Fibroblast of the aortic adventitia (primary cell): ENCODE results near the gene FOXC2. TPM values are rescaled to one million over a fixed set of nuclear protein-coding genes. Genes with fewer than 3 reads are reported as not detected.

ENCODE experiments used
- DNase-seq: peaks from one replicate; pipeline ENCODE4 v3.0.0-alpha.2; 2010; ENCODE audit warnings: low read depth
- H3K4me3 ChIP-seq: 2 replicates; pipeline ENCODE4 v1.5.1; 2011; ENCODE audit warnings: low read depth, mild to moderate bottlenecking, control low read depth, low read length, moderate library complexity
- total RNA-seq: library from RNA; depleted of rRNA; stranded (reverse); fragments of >200 nt; gene quantifications from 2 replicates; pipeline ENCODE4 v1.2.3, GENCODE V29; 2012; ENCODE audit warnings: low replicate concordance
- TF ChIP-seq, protein P1 (sequence below): IDR thresholded peaks from 2 replicates; pipeline ENCODE4 v1.5.1; 2011; ENCODE audit warnings: mild to moderate bottlenecking, low read length, control low read depth, inconsistent platforms; ENCODE audit not compliant: insufficient read depth

FOXC2 gene
- total RNA-seq, 1 donor = 5.2 TPM

DNA sequence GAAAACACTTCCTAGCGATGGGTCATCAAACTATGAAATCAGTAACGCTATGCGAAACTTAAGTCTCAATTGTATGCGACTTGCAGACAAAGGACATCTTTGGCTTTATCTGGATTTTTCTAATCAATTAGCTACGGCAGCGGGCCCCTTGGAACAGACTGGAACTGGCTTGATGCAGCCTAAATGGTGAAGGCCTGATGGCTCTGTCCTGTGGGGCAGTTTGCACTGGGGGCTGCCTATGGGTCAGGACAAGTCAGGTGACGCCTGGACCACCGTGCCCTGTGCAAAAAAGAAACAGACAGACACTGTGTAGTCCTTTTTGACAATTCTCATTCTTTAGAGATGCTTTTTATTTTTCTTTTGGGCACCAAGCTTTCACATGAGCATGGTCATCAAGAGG lies 33.6 kb upstream of the FOXC2 start:
- DNase-seq = no peak
- TF ChIP-seq, protein P1, sequence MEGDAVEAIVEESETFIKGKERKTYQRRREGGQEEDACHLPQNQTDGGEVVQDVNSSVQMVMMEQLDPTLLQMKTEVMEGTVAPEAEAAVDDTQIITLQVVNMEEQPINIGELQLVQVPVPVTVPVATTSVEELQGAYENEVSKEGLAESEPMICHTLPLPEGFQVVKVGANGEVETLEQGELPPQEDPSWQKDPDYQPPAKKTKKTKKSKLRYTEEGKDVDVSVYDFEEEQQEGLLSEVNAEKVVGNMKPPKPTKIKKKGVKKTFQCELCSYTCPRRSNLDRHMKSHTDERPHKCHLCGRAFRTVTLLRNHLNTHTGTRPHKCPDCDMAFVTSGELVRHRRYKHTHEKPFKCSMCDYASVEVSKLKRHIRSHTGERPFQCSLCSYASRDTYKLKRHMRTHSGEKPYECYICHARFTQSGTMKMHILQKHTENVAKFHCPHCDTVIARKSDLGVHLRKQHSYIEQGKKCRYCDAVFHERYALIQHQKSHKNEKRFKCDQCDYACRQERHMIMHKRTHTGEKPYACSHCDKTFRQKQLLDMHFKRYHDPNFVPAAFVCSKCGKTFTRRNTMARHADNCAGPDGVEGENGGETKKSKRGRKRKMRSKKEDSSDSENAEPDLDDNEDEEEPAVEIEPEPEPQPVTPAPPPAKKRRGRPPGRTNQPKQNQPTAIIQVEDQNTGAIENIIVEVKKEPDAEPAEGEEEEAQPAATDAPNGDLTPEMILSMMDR = no peak
- no peak overlapping the region for H3K4me3 ChIP-seq

DNA sequence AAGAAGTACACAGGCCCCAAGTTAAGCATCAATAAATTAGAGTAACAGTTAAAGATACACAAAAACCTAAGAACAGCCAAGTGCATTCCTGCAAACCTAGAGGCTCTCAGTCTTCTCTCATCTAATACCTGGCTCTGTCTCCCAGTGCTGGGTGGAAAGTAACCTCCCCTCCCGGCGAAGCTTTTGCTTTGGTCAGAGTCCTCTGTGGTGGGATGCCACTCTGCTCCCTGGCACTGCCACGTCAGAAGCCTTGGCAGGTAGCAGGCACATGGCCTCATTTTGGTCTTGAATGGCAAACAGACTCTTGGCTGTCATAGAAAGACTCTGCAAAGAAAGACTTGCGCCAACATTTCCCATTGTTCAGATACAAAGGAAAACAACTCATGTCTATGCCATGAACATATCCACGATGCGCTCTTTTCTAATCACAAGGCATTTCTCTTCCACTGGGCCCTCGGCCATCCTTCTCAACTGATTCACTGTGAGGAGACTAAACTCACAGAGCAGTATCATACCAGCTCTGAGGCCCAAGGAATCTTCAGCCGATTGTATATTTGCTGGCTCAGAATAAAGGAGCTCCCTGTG lies 32.8 kb upstream of the FOXC2 start:
- H3K4me3 ChIP-seq = no peak overlapping the region
- TF ChIP-seq, protein P1 = no peak
- DNase-seq = no peak

DNA sequence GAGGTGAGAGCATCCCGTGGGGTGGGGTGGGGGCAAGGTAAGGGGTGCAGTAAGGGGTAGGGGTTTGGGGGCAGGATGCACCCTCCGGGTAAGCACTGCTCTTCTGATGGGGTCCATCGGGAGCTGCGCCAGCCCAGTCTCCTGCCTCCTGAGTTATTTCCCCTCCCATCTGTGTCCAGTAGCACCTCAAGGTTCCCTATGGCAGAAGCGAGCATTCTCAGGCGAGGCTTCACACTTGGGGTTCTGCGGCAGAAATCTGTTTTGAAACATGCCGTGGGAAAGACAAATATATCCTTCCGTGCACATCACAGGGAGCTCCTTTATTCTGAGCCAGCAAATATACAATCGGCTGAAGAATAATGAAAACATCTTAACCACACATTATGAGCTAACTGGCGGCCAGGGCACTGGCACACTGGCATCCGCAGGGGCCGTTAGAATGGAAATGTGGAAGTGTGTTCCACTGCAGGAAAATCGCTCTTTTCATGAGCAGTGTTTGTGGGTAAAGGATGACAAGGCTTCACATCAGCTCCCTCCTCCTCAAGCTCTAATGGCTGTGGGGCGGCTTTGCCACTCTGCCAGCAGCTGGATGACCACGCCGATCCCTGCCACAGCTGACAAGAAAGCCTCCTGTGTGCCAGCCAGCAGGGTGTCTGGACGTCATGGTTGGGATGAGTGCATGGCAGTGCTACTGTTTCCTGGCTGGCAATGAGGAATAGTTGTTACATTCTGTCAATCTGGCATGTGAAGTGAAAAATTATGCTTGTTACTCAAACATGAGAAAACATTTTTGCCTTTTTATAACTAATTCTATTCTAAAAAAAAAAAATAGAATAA lies 31.6 kb upstream of the FOXC2 start:
- TF ChIP-seq, protein P1 = no peak
- DNase-seq = no peak

DNA sequence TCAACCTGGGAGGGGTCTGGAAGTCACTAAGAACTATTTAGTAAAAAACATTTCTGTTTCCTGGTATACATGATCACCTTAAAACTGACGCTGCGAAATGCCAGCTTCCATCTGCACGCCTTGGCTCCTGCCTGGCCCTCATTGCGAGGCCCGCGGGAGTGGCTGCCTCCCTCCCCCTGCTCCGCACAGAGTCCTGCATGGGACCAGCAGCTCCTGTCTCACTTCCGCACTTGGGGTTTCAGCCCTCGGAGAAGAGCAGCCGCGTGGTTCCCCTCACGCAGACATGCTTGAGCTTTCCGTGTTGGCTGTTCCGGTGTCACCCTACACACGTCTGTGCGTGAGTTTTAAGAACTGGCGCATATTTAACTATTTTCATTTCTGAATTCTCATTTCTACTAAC lies 30.0 kb upstream of the FOXC2 start:
- TF ChIP-seq, protein P1 = no peak
- no peak overlapping the region for H3K4me3 ChIP-seq
- no peak for DNase-seq

More for the DNA sequence above, 31.6 kb upstream of the FOXC2 start:
- H3K4me3 ChIP-seq = no peak overlapping the region

DNA sequence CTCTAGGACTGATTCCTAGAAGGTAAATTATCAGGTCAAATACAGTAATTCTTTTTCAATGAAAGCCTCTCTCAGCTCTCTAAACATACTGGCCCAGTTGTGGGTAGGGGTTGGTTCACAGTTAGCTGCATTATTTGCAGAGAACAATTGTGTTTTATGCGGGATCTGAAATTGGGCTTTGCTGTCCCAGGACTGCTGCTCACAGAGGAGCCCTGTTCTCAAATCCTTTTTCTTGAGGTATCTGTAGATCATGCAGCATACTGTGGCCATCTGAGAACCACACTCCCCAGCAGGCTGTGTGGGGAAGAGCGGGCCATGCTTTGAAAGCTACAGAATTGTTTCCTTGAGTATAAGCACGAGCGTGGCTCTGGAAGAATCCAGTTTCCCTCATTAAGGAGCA lies 29.1 kb upstream of the FOXC2 start:
- no peak for DNase-seq
- TF ChIP-seq, protein P1 = no peak

DNA sequence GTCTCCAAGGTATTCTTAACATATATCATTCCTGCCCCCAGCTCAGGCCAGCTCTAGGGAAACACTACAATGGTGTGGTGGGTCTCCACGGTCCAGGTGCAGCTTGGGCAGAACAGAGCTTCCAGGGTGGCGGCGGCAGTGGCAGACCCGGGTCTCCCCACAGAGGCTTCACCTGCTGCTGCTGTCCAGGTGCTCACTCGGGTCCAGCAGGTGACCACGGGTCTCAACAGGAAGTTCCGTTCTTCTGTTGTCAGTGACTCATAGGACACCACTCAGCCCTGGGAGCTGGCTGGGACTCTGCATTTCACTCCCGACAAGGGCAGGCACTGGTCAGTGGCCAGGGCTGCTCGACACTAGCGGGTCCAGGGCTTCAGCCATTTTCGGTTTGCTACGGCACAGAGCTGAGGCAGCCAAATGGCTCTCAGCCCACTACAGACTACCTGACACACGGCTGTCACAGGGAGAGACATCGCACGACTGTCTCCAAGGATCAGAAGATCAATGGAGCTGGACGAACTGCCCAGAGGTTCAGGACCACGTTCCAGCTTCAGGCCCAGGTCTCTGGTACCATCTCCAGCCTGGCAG lies 28.3 kb upstream of the FOXC2 start:
- TF ChIP-seq, protein P1 = no peak
- DNase-seq = no peak
- H3K4me3 ChIP-seq = no peak overlapping the region

More for the DNA sequence above, 29.1 kb upstream of the FOXC2 start:
- H3K4me3 ChIP-seq = no peak overlapping the region
